ENCODE measurements around the gene MYO5B. TPM values are rescaled to one million over a fixed set of nuclear protein-coding genes. Genes with fewer than 3 reads are reported as not detected.

Gene MYO5B
- total RNA-seq, 2 donors from 2014 or later = 106 to 132 TPM

DNA sequence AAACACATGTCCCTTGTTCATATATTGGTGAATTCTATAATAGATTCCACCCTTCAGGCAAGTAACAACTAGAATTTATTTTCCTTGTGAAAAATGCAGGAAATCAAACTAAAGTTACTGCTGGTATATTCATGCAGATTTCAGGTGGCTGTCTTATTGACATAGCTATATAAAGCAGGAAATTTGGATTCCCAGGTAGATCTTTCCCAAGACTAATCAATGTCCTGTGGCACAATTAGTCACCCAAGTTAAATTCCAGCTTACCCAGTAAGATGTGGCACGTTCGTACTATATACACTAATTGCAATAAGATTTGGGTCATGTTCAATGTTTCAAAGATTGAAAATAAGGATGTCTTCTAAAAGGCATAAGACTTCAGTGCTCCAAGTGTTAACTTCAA is 42.0 kb downstream of the MYO5B start:
- intact Hi-C loops (cut with DNase I) = no loop called here
- TF ChIP-seq, protein P1, sequence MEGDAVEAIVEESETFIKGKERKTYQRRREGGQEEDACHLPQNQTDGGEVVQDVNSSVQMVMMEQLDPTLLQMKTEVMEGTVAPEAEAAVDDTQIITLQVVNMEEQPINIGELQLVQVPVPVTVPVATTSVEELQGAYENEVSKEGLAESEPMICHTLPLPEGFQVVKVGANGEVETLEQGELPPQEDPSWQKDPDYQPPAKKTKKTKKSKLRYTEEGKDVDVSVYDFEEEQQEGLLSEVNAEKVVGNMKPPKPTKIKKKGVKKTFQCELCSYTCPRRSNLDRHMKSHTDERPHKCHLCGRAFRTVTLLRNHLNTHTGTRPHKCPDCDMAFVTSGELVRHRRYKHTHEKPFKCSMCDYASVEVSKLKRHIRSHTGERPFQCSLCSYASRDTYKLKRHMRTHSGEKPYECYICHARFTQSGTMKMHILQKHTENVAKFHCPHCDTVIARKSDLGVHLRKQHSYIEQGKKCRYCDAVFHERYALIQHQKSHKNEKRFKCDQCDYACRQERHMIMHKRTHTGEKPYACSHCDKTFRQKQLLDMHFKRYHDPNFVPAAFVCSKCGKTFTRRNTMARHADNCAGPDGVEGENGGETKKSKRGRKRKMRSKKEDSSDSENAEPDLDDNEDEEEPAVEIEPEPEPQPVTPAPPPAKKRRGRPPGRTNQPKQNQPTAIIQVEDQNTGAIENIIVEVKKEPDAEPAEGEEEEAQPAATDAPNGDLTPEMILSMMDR (IDR thresholded peaks at IDR 0.05) = no peak

GRCh38 chr18:50151926-50152325 is 43.0 kb downstream of the MYO5B start:
- Histone ChIP-seq H3K27ac (no peak overlapping the region), H3K4me1 (no peaks in the 10 kb centered on the region), H3K36me3 (no peaks in the 10 kb centered on the region), H3K9me3 (no peaks in the 10 kb centered on the region), H3K9ac (ENCODE audit: low read depth in 2 of 2, low read length in 2 of 2) (no peak overlapping the region), H3K4me3 (no peak overlapping the region), H3K27me3 (no peaks in the 10 kb centered on the region)
- DNase-seq = no peak
- TF ChIP-seq, protein P1 (IDR thresholded peaks at IDR 0.05) = no peak
- intact Hi-C loops (cut with DNase I) = no loop called here

More for the DNA sequence above, 42.0 kb downstream of the MYO5B start:
- no peak overlapping the region for H3K27ac ChIP-seq
- DNase-seq = no peak
- no peak overlapping the region for H3K4me3 ChIP-seq
- no peak overlapping the region for H3K9ac ChIP-seq (ENCODE audit: low read depth in 2 of 2, low read length in 2 of 2)
- no peaks in the 10 kb centered on the region for H3K4me1 ChIP-seq
- no peaks in the 10 kb centered on the region for H3K27me3 ChIP-seq
- no peaks in the 10 kb centered on the region for H3K36me3 ChIP-seq
- H3K9me3 ChIP-seq = no peaks in the 10 kb centered on the region

GRCh38 chr18:50144540-50144939 is 50.4 kb downstream of the MYO5B start:
- intact Hi-C loops (cut with DNase I) = no loop called here
- no peaks in the 10 kb centered on the region for H3K27me3 ChIP-seq
- no peaks in the 10 kb centered on the region for H3K9me3 ChIP-seq
- no peak overlapping the region for H3K9ac ChIP-seq (ENCODE audit: low read depth in 2 of 2, low read length in 2 of 2)
- H3K4me1 ChIP-seq = no peaks in the 10 kb centered on the region
- DNase-seq = no peak
- no peak overlapping the region for H3K4me3 ChIP-seq
- no peaks in the 10 kb centered on the region for H3K36me3 ChIP-seq
- TF ChIP-seq, protein P1 (IDR thresholded peaks at IDR 0.05) = no peak
- peak overlapping the region; percentile 57 for H3K27ac ChIP-seq

DNA sequence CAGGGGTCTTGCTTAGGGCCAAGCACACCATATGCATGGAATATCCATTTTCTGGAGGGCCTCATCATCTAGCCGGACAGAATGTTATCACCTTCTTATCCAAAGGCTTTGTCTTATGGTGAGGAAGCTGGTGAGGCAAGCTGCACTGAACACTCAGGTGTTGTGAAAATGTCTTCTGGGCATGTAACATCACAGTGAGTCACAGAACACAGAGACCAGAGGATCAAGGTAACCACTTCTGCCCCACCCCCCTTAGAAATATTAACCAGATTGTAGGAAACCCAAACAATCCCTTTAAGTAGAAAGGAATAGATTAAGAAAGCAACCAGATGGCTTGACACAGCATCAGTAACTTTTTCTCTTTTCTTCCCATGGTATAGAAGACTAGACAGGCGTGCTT is 51.1 kb downstream of the MYO5B start:
- no peak for DNase-seq
- no peak overlapping the region for H3K27ac ChIP-seq
- H3K36me3 ChIP-seq = no peaks in the 10 kb centered on the region

DNA sequence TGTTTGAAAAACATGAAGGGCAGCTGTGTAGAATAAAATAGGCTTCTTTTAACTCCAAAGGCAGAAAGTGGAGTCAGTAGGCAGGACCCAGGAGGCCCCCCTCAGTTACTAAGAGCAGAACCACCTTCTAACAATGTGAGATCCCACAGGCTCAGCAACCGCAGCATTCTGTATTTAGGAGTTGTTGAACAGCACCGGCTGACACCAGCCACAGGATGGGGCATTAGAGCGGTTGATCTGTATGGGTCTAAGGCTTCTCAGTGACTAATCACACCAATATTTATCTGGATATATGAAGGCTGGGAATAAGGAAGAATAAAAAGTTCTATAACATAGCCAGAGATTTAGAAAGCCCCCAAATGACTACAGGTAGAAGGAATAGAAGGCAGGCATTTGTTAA is 51.7 kb downstream of the MYO5B start:
- no peak overlapping the region for H3K27ac ChIP-seq

More for the DNA sequence above, 51.1 kb downstream of the MYO5B start:
- Histone ChIP-seq H3K9me3 (no peaks in the 10 kb centered on the region), H3K9ac (ENCODE audit: low read depth in 2 of 2, low read length in 2 of 2) (no peak overlapping the region), H3K4me3 (no peak overlapping the region), H3K27me3 (no peaks in the 10 kb centered on the region), H3K4me1 (no peaks in the 10 kb centered on the region)
- TF ChIP-seq, protein P1 (IDR thresholded peaks at IDR 0.05) = no peak
- intact Hi-C loops (cut with DNase I) = no loop called here

More for the DNA sequence above, 51.7 kb downstream of the MYO5B start:
- H3K36me3 ChIP-seq = no peaks in the 10 kb centered on the region
- DNase-seq = no peak
- H3K27me3 ChIP-seq = no peaks in the 10 kb centered on the region
- no peak overlapping the region for H3K4me3 ChIP-seq
- H3K9ac ChIP-seq (ENCODE audit: low read depth in 2 of 2, low read length in 2 of 2) = no peak overlapping the region
- TF ChIP-seq, protein P1 (IDR thresholded peaks at IDR 0.05) = no peak
- intact Hi-C loops (cut with DNase I) = no loop called here
- no peaks in the 10 kb centered on the region for H3K9me3 ChIP-seq
- H3K4me1 ChIP-seq = no peaks in the 10 kb centered on the region

All from colonic mucosa (tissue), 4 donors.